ENCODE data around the gene FOXP2. TPM values are rescaled to one million over a fixed set of nuclear protein-coding genes. Genes with fewer than 3 reads are reported as not detected.

Gene FOXP2
- total RNA-seq, 2 experiments from 2014 or later, result not detected

GRCh38 chr7:114392686-114393085 is 21.9 kb upstream of the FOXP2 start:
- Histone ChIP-seq H3K4me3 (ENCODE audit: low read depth, low read length, poor library complexity, severe bottlenecking) (no peak overlapping the region), H2AFZ (ENCODE audit: low read length) (no peak overlapping the region), H3K79me2 (ENCODE audit: insufficient read depth, low read depth, low read length) (no peaks in the 10 kb centered on the region), H4K20me1 (ENCODE audit: insufficient read depth, low read length) (no peaks in the 10 kb centered on the region), H3K36me3 (ENCODE audit: insufficient read depth, low read length) (no peaks in the 10 kb centered on the region), H3K27ac (ENCODE audit: low read depth, low read length, poor library complexity, severe bottlenecking) (no peak overlapping the region), H3K9me3 (ENCODE audit: low read length) (no peaks in the 10 kb centered on the region), H3K4me1 (ENCODE audit: insufficient read depth, low read length, poor library complexity, severe bottlenecking) (no peaks in the 10 kb centered on the region), H3K4me2 (ENCODE audit: low read length) (no peak overlapping the region), H3K9me2 (ENCODE audit: insufficient read depth, low read length) (no peaks in the 10 kb centered on the region)
- ChIA-PET POLR2A (no interaction called here), CTCF (ENCODE audit: unreplicated experiment) (no interaction called here)
- no peak for TF ChIP-seq EZH2phosphoT487 (IDR thresholded peaks at IDR 0.05; ENCODE audit: borderline replicate concordance, low read depth, low read length)
- no peak for TF ChIP-seq CTCF (conservative IDR thresholded peaks at IDR 0.05; ENCODE audit: low read length)
- no TSS peak for BruUV-seq (replicated peaks)
- no peak for DNase-seq (ENCODE audit: low spot score)
- intact Hi-C loops (cut with micrococcal nuclease; ENCODE audit: unreplicated experiment), result no loop called here

GRCh38 chr7:114402876-114403635 is 11.6 kb upstream of the FOXP2 start:
- no peak for TF ChIP-seq EZH2phosphoT487 (IDR thresholded peaks at IDR 0.05; ENCODE audit: borderline replicate concordance, low read depth, low read length)
- no peak for TF ChIP-seq CTCF (conservative IDR thresholded peaks at IDR 0.05; ENCODE audit: low read length)
- no peak for DNase-seq (ENCODE audit: low spot score)
- Histone ChIP-seq H3K4me1 (ENCODE audit: insufficient read depth, low read length, poor library complexity, severe bottlenecking) (no peaks in the 10 kb centered on the region), H3K4me3 (ENCODE audit: low read depth, low read length, poor library complexity, severe bottlenecking) (no peak overlapping the region), H2AFZ (ENCODE audit: low read length) (no peak overlapping the region), H4K20me1 (ENCODE audit: insufficient read depth, low read length) (no peaks in the 10 kb centered on the region), H3K4me2 (ENCODE audit: low read length) (no peak overlapping the region), H3K9me3 (ENCODE audit: low read length) (no peaks in the 10 kb centered on the region), H3K27ac (ENCODE audit: low read depth, low read length, poor library complexity, severe bottlenecking) (no peak overlapping the region), H3K9me2 (ENCODE audit: insufficient read depth, low read length) (no peaks in the 10 kb centered on the region), H3K36me3 (ENCODE audit: insufficient read depth, low read length) (no peaks in the 10 kb centered on the region), H3K79me2 (ENCODE audit: insufficient read depth, low read depth, low read length) (no peaks in the 10 kb centered on the region)
- no TSS peak for BruUV-seq (replicated peaks)
- intact Hi-C loops (cut with micrococcal nuclease; ENCODE audit: unreplicated experiment), result no loop called here
- POLR2A ChIA-PET, result interaction anchor here (0.6 kb wide), 1 partner anchor 14 kb away, joined by 3 read pairs; no protein-coding TSS in a partner anchor
- CTCF ChIA-PET (ENCODE audit: unreplicated experiment), result no interaction called here

- POLR2A ChIA-PET, result no interaction called here
- no peaks in the 10 kb centered on the region for H3K4me1 ChIP-seq (ENCODE audit: insufficient read depth, low read length, poor library complexity, severe bottlenecking)
- no peak for DNase-seq (ENCODE audit: low spot score)
- no peak overlapping the region for H3K27ac ChIP-seq (ENCODE audit: low read depth, low read length, poor library complexity, severe bottlenecking)
- TF ChIP-seq CTCF (conservative IDR thresholded peaks at IDR 0.05; ENCODE audit: low read length), result peak; percentile 57
- TF ChIP-seq EZH2phosphoT487 (IDR thresholded peaks at IDR 0.05; ENCODE audit: borderline replicate concordance, low read depth, low read length), result no peak
- H3K9me2 ChIP-seq (ENCODE audit: insufficient read depth, low read length), result no peaks in the 10 kb centered on the region
- BruUV-seq (replicated peaks), result no TSS peak
- no peak overlapping the region for H3K4me3 ChIP-seq (ENCODE audit: low read depth, low read length, poor library complexity, severe bottlenecking)
- H4K20me1 ChIP-seq (ENCODE audit: insufficient read depth, low read length), result no peaks in the 10 kb centered on the region
- H3K4me2 ChIP-seq (ENCODE audit: low read length), result no peak overlapping the region
- no peaks in the 10 kb centered on the region for H3K9me3 ChIP-seq (ENCODE audit: low read length)
- no peak overlapping the region for H2AFZ ChIP-seq (ENCODE audit: low read length)
- CTCF ChIA-PET (ENCODE audit: unreplicated experiment), result no interaction called here
- intact Hi-C loops (cut with micrococcal nuclease; ENCODE audit: unreplicated experiment), result no loop called here
- no peaks in the 10 kb centered on the region for H3K79me2 ChIP-seq (ENCODE audit: insufficient read depth, low read depth, low read length)
- no peaks in the 10 kb centered on the region for H3K36me3 ChIP-seq (ENCODE audit: insufficient read depth, low read length)
Measured at GRCh38 chr7:114405427-114405826, 9.2 kb upstream of the FOXP2 start.

Measured in OCI-LY7 (cell line).